Liver (tissue), 10 donors: ENCODE data around the gene RNU2-1. TPM values are rescaled to one million over a fixed set of nuclear protein-coding genes. Genes with fewer than 3 reads are reported as not detected.

Experiments used
- DNase-seq: peaks from one replicate; pipeline ENCODE4 v3.0.0-alpha.2; 2017; ENCODE audit warnings: low spot score
- H3K27ac ChIP-seq, 2 donors: one replicate each; pipeline ENCODE4 v1.7.0; 2013; ENCODE audit warnings: inconsistent platforms in 2 of 2, low read length in 2 of 2, control low read depth in 1 of 2, low read depth in 1 of 2, mild to moderate bottlenecking in 1 of 2
- H3K27me3 ChIP-seq, 4 donors: one replicate each; pipeline versions ENCODE4 v1.6.1 to v1.7.0; 2013; ENCODE audit warnings: low read length in 3 of 4, inconsistent platforms in 1 of 4, mild to moderate bottlenecking in 1 of 4, moderate library complexity in 1 of 4; ENCODE audit not compliant: control insufficient read depth in 4 of 4, insufficient read depth in 4 of 4
- H3K36me3 ChIP-seq, 4 donors: one replicate each; pipeline versions ENCODE4 v1.6.1 to v1.7.0; 2013; ENCODE audit warnings: low read length in 3 of 4, mild to moderate bottlenecking in 3 of 4, low read depth in 1 of 4, moderate library complexity in 1 of 4; ENCODE audit not compliant: control insufficient read depth in 4 of 4, insufficient read depth in 3 of 4
- H3K4me1 ChIP-seq, 4 donors: one replicate each; pipeline versions ENCODE4 v1.6.1 to v1.7.0; 2013; ENCODE audit warnings: low read length in 3 of 4, mild to moderate bottlenecking in 3 of 4, moderate library complexity in 1 of 4; ENCODE audit not compliant: control insufficient read depth in 4 of 4, insufficient read depth in 4 of 4
- H3K4me3 ChIP-seq, 3 donors: one replicate each; pipeline versions ENCODE4 v1.6.1 to v1.7.0; 2013; ENCODE audit warnings: low read length in 3 of 3, control low read depth in 1 of 3, low read depth in 1 of 3, mild to moderate bottlenecking in 1 of 3
- H3K9ac ChIP-seq, 2 donors: one replicate each; pipeline ENCODE4 v1.7.0; 2013; ENCODE audit warnings: low read length in 2 of 2, mild to moderate bottlenecking in 2 of 2, moderate library complexity in 2 of 2, control low read depth in 1 of 2, low read depth in 1 of 2
- H3K9me3 ChIP-seq, 4 donors: one replicate each; pipeline versions ENCODE4 v1.6.1 to v1.7.0; 2013; ENCODE audit warnings: low read length in 3 of 4; ENCODE audit not compliant: control insufficient read depth in 4 of 4
- ATF3 ChIP-seq: IDR thresholded peaks from 2 replicates; pipeline ENCODE4 v1.6.1; 2016; ENCODE audit warnings: antibody characterized with exemption
- CTCF ChIP-seq: fragments of 150-350 bp; IDR thresholded peaks from 2 replicates; pipeline ENCODE4 v1.5.1; 2017; ENCODE audit warnings: improper control_type of control experiment, low read depth, low read length; ENCODE audit not compliant: missing input control
- EGR1 ChIP-seq, 2 donors: IDR thresholded peaks; 2 replicates each; pipeline ENCODE4 v1.6.1; 2016 to 2018; ENCODE audit warnings: antibody characterized with exemption in 2 of 2, low read depth in 2 of 2
- FOXA1 ChIP-seq: IDR thresholded peaks from 2 replicates; pipeline ENCODE4 v1.6.1; 2016; ENCODE audit warnings: antibody characterized with exemption
- FOXA2 ChIP-seq: IDR thresholded peaks from 2 replicates; pipeline ENCODE4 v1.6.1; 2016; ENCODE audit warnings: antibody characterized with exemption
- GABPA ChIP-seq, 2 donors: IDR thresholded peaks in 1 of 2; conservative IDR thresholded peaks in 1 of 2; 2 replicates each; pipeline ENCODE4 v1.6.1; 2016; ENCODE audit warnings: antibody characterized with exemption in 2 of 2, mild to moderate bottlenecking in 1 of 2, moderate library complexity in 1 of 2
- HNF4A ChIP-seq, 2 donors: conservative IDR thresholded peaks; 2 replicates each; pipeline ENCODE4 v1.6.1; 2016; ENCODE audit warnings: antibody characterized with exemption in 2 of 2, mild to moderate bottlenecking in 2 of 2
- HNF4G ChIP-seq: IDR thresholded peaks from 2 replicates; pipeline ENCODE4 v1.6.1; 2016; ENCODE audit warnings: antibody characterized with exemption
- JUND ChIP-seq, 2 donors: IDR thresholded peaks; 2 replicates each; pipeline ENCODE4 v1.6.1; 2016; ENCODE audit warnings: antibody characterized with exemption in 2 of 2
- MAX ChIP-seq: IDR thresholded peaks from 2 replicates; pipeline ENCODE4 v1.6.1; 2016; ENCODE audit warnings: antibody characterized with exemption
- NR2F2 ChIP-seq: IDR thresholded peaks from 2 replicates; pipeline ENCODE4 v1.6.1; 2016; ENCODE audit warnings: antibody characterized with exemption
- RAD21 ChIP-seq, 2 donors: IDR thresholded peaks; 2 replicates each; pipeline ENCODE4 v1.6.1; 2016; ENCODE audit warnings: antibody characterized with exemption in 2 of 2, mild to moderate bottlenecking in 2 of 2
- REST ChIP-seq: IDR thresholded peaks from 2 replicates; pipeline ENCODE4 v1.6.1; 2016; ENCODE audit warnings: antibody characterized with exemption, mild to moderate bottlenecking
- RXRA ChIP-seq, 2 donors: IDR thresholded peaks; 2 replicates each; pipeline ENCODE4 v1.6.1; 2017 to 2018; ENCODE audit warnings: antibody characterized with exemption in 2 of 2, mild to moderate bottlenecking in 1 of 2
- SP1 ChIP-seq: IDR thresholded peaks from 2 replicates; pipeline ENCODE4 v1.6.1; 2018; ENCODE audit warnings: antibody characterized with exemption, mild to moderate bottlenecking
- TAF1 ChIP-seq: conservative IDR thresholded peaks from 2 replicates; pipeline ENCODE4 v1.6.1; 2016; ENCODE audit warnings: antibody characterized with exemption, mild to moderate bottlenecking
- YY1 ChIP-seq: IDR thresholded peaks from 2 replicates; pipeline ENCODE4 v1.6.1; 2016; ENCODE audit warnings: antibody characterized with exemption, mild to moderate bottlenecking
- WGBS: extraction: QIAGEN DNeasy Blood & Tissue Kit; methylation state at CpG from one replicate; pipeline ENCODE4 v1.1.7; 2013; 5-methylcytosine and 5-hydroxymethylcytosine counted together
- polyA plus RNA-seq, 2 donors: library from polyadenylated mRNA; stranded (reverse) in 1 of 2; unstranded in 1 of 2; fragments of 200-250 nt in 1 of 2; fragments of >200 nt in 1 of 2; fragmentation: Nextera tagmentation in 1 of 2; extraction: Ambion mirVana in 1 of 2; gene quantifications; one replicate each; pipeline versions ENCODE4 v1.2.1 to v1.2.3, GENCODE V29; 2013 to 2015
- small RNA-seq: library from RNA; depleted of rRNA; stranded (forward); fragments of <200 nt; gene quantifications from one replicate; pipeline ENCODE3, GENCODE V24; 2014
- total RNA-seq, 2 donors: library from RNA; depleted of rRNA; stranded (reverse); fragments of >200 nt; gene quantifications; one replicate each; pipeline ENCODE4 v1.2.3, GENCODE V29; 2014
- TF ChIP-seq, protein P1 (sequence below): IDR thresholded peaks from 2 replicates; pipeline ENCODE4 v1.6.1; 2016; ENCODE audit warnings: antibody characterized with exemption
- donor health status: healthy.
- donor health status: healthy.
- donor health status: healthy.
- donor health status: healthy.
- donor health status: healthy.

Gene RNU2-1
- total and polyA plus RNA-seq, 4 donors = 3.4 TPM; not detected in 3

GRCh38 chr17:43183921-43184320 lies 49.9 kb downstream of the RNU2-1 start:
- TF ChIP-seq NR2F2 (no peak), SP1 (no peak), HNF4A (conservative IDR thresholded peaks at IDR 0.05) (no peak), RAD21 (IDR thresholded peaks at IDR 0.05) (no peak), HNF4G (no peak), FOXA2 (no peak), ATF3 (no peak), EGR1 (IDR thresholded peaks at IDR 0.05; ENCODE audit: low read depth in 2 of 2) (no peak), CTCF (no peak), FOXA1 (no peak), YY1 (no peak), TAF1 (no peak), REST (no peak), RXRA (IDR thresholded peaks at IDR 0.05) (no peak), GABPA (IDR thresholded peaks at IDR 0.05 in 1 of 2, conservative IDR thresholded peaks at IDR 0.05 in 1 of 2) (no peak), MAX (no peak), JUND (IDR thresholded peaks at IDR 0.05) (no peak)
- TF ChIP-seq, protein P1, sequence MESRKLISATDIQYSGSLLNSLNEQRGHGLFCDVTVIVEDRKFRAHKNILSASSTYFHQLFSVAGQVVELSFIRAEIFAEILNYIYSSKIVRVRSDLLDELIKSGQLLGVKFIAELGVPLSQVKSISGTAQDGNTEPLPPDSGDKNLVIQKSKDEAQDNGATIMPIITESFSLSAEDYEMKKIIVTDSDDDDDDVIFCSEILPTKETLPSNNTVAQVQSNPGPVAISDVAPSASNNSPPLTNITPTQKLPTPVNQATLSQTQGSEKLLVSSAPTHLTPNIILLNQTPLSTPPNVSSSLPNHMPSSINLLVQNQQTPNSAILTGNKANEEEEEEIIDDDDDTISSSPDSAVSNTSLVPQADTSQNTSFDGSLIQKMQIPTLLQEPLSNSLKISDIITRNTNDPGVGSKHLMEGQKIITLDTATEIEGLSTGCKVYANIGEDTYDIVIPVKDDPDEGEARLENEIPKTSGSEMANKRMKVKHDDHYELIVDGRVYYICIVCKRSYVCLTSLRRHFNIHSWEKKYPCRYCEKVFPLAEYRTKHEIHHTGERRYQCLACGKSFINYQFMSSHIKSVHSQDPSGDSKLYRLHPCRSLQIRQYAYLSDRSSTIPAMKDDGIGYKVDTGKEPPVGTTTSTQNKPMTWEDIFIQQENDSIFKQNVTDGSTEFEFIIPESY = no peak

More at GRCh38 chr17:43183921-43184320, 49.9 kb downstream of the RNU2-1 start:
- 95% methylated on average over 3 of the region's 3 CpGs for WGBS
- no peak overlapping the region for H3K4me3 ChIP-seq
- no peaks in the 10 kb centered on the region for H3K27me3 ChIP-seq
- H3K36me3 ChIP-seq = peaks cover 14 to 40% (median 30%) of the 10 kb centered on the region in 4 donors
- H3K27ac ChIP-seq = no peak overlapping the region
- no peaks in the 10 kb centered on the region for H3K9me3 ChIP-seq
- H3K9ac ChIP-seq = no peak overlapping the region
- no peak for DNase-seq
- H3K4me1 ChIP-seq = peaks cover 0 to 1% (median 0%) of the 10 kb centered on the region in 4 donors

Small RNAs within 50 kb of the gene (small RNA-seq; reads per million reads assigned to genes)
- gene RF00004 (not detected), gene RNU2-1 (not detected)

Other genes with a start within 250 kb of the RNU2-1 start
- 100 to 1,000 TPM; 188 to 422 TPM for gene RPL27, start 235.6 kb downstream of the RNU2-1 start, total RNA-seq
- 100 to 1,000 TPM; 463 to 928 TPM for gene RPL27, start 235.6 kb downstream of the RNU2-1 start, polyA plus RNA-seq
- 10 to 100 TPM; 11.9 to 20.7 TPM for gene IFI35, start 227.2 kb downstream of the RNU2-1 start, total RNA-seq
- gene IFI35, start 227.2 kb downstream of the RNU2-1 start, polyA plus RNA-seq = 10 to 100 TPM; 23.4 to 34.6 TPM
- gene VAT1, start 211.6 kb downstream of the RNU2-1 start, total RNA-seq = 10 to 100 TPM; 16.3 to 18.7 TPM
- 10 to 100 TPM; 32.1 to 38.8 TPM for gene VAT1, start 211.6 kb downstream of the RNU2-1 start, polyA plus RNA-seq
- gene RND2, start 208.7 kb downstream of the RNU2-1 start, total RNA-seq = 1 to 10 TPM; 1.9 to 2.8 TPM
- 1 to 10 TPM; 2.1 to 2.4 TPM for gene RND2, start 208.7 kb downstream of the RNU2-1 start, polyA plus RNA-seq
- 10 to 100 TPM in 1 of 2 donors, 1 to 10 TPM in 1; 8.9 to 18.6 TPM for gene BRCA1, start 108.6 kb downstream of the RNU2-1 start, total RNA-seq
- gene BRCA1, start 108.6 kb downstream of the RNU2-1 start, polyA plus RNA-seq = 10 to 100 TPM in 1 of 2 donors, 1 to 10 TPM in 1; 1.5 to 16.8 TPM
- gene NBR1, start 62.8 kb downstream of the RNU2-1 start, total RNA-seq = 10 to 100 TPM; 59.3 to 74.6 TPM
- gene NBR1, start 62.8 kb downstream of the RNU2-1 start, polyA plus RNA-seq = 10 to 100 TPM; 18.2 to 30.1 TPM
- 1 to 10 TPM; 2.9 to 3.8 TPM for gene TMEM106A, start 22.1 kb downstream of the RNU2-1 start, total RNA-seq
- 1 to 10 TPM; 1.3 to 2.3 TPM for gene TMEM106A, start 22.1 kb downstream of the RNU2-1 start, polyA plus RNA-seq
- not detected for gene CCDC200, start 5.4 kb downstream of the RNU2-1 start, total RNA-seq
- gene CCDC200, start 5.4 kb downstream of the RNU2-1 start, polyA plus RNA-seq = 1 to 10 TPM in 1 of 2 donors, not detected in 1; 1.3 TPM
- 10 to 100 TPM; 13.6 to 15.3 TPM for gene ARL4D, start 165.0 kb upstream of the RNU2-1 start, total RNA-seq
- 10 to 100 TPM; 19.9 to 39.2 TPM for gene ARL4D, start 165.0 kb upstream of the RNU2-1 start, polyA plus RNA-seq
- 10 to 100 TPM; 19.2 to 19.6 TPM for gene DHX8, start 250.0 kb upstream of the RNU2-1 start, total RNA-seq
- 10 to 100 TPM; 10.9 to 21.3 TPM for gene DHX8, start 250.0 kb upstream of the RNU2-1 start, polyA plus RNA-seq